H1 (cell line): ENCODE data around the gene CD163. TPM values are rescaled to one million over a fixed set of nuclear protein-coding genes. Genes with fewer than 3 reads are reported as not detected.

Experiments used
- CTCF ChIA-PET: fragments of 300-600 bp; sonication (Branson Sonifier 250); formaldehyde crosslinking; loops from one replicate; lab custom pipeline; 2021; ENCODE audit not compliant: partially characterized antibody; lab: Charles Lee
- POLR2A ChIA-PET: fragments of 300-600 bp; sonication (Branson Sonifier 250); formaldehyde crosslinking; loops from one replicate; lab custom pipeline; 2021; ENCODE audit warnings: inconsistent platforms; ENCODE audit not compliant: partially characterized antibody; lab: Charles Lee
- DNase-seq, 2 experiments: peaks; one replicate each; pipeline versions ENCODE4 v3.0.0 to v3.0.0-alpha.2; 2010 to 2022; ENCODE audit warnings: low spot score in 2 of 2, low read depth in 1 of 2, mixed read lengths in 1 of 2
- FAIRE-seq: peaks from 2 replicates; lab custom pipeline; 2011; peaks lifted over from hg19 to GRCh38; lab: Jason Lieb, UNC
- H2AFZ ChIP-seq: 2 replicates; pipeline ENCODE4 v1.8.1; 2012; ENCODE audit warnings: low read length, inconsistent platforms
- H2AK5ac ChIP-seq: 2 replicates; pipeline ENCODE4 v1.6.1; 2013; ENCODE audit warnings: low read depth, low read length
- H2BK120ac ChIP-seq: replicated peaks from 2 replicates; pipeline ENCODE3; 2013; ENCODE audit warnings: low read depth, low read length, inconsistent platforms
- H2BK12ac ChIP-seq: 2 replicates; pipeline ENCODE4 v1.6.1; 2013; ENCODE audit warnings: low read depth, low read length
- H2BK15ac ChIP-seq: 2 replicates; pipeline ENCODE4 v1.6.1; 2013; ENCODE audit warnings: low read length
- H2BK20ac ChIP-seq: 2 replicates; pipeline ENCODE4 v1.6.1; 2013; ENCODE audit warnings: low read length
- H2BK5ac ChIP-seq: 2 replicates; pipeline ENCODE4 v1.6.1; 2013; ENCODE audit warnings: low read depth, low read length
- H3K14ac ChIP-seq: 2 replicates; pipeline ENCODE4 v1.6.1; 2013; ENCODE audit warnings: inconsistent platforms; ENCODE audit not compliant: insufficient read length
- H3K18ac ChIP-seq: 2 replicates; pipeline ENCODE4 v1.6.1; 2013; ENCODE audit warnings: low read length; ENCODE audit errors: extremely low read depth
- H3K23ac ChIP-seq: 2 replicates; pipeline ENCODE4 v1.6.1; 2013; ENCODE audit warnings: inconsistent platforms; ENCODE audit not compliant: insufficient read length
- H3K23me2 ChIP-seq: 2 replicates; pipeline ENCODE4 v1.6.1; 2013; ENCODE audit warnings: low read depth, low read length
- H3K27ac ChIP-seq: 2 replicates; pipeline ENCODE4 v1.6.1; 2011; ENCODE audit warnings: low read depth, low read length, inconsistent platforms
- H3K27me3 ChIP-seq, 4 experiments: replicated peaks in 1 of 4; 1 replicate in 1 of 4; 2 replicates in 3 of 4; pipeline versions ENCODE4 v1.6.1 to v1.8.1; 2011 to 2013; ENCODE audit warnings: low read length in 3 of 4, mild to moderate bottlenecking in 3 of 4, inconsistent platforms in 2 of 4, mixed read lengths in 2 of 4, moderate library complexity in 1 of 4; ENCODE audit not compliant: control insufficient read depth in 3 of 4, insufficient read depth in 3 of 4; ENCODE audit errors: extremely low read depth in 1 of 4
- H3K36me3 ChIP-seq, 4 experiments: 2 replicates each; pipeline versions ENCODE4 v1.6.1 to v1.8.1; 2011 to 2013; ENCODE audit warnings: mild to moderate bottlenecking in 4 of 4, low read length in 3 of 4, moderate library complexity in 2 of 4, control low read depth in 1 of 4, inconsistent platforms in 1 of 4; ENCODE audit not compliant: insufficient read depth in 4 of 4, control insufficient read depth in 2 of 4
- H3K4ac ChIP-seq: replicated peaks from 2 replicates; pipeline ENCODE3; 2013; ENCODE audit warnings: low read length, low read depth, mixed read lengths, inconsistent platforms; ENCODE audit not compliant: insufficient read length
- H3K4me1 ChIP-seq, 4 experiments: replicated peaks in 1 of 4; 1 replicate in 1 of 4; 2 replicates in 3 of 4; pipeline versions ENCODE4 v1.6.1 to v1.8.1; 2011 to 2013; ENCODE audit warnings: low read length in 3 of 4, inconsistent platforms in 2 of 4, mixed read lengths in 1 of 4; ENCODE audit not compliant: insufficient read depth in 4 of 4, control insufficient read depth in 3 of 4
- H3K4me2 ChIP-seq, 2 experiments: 2 replicates each; pipeline versions ENCODE4 v1.6.1 to v1.8.1; 2011 to 2013; ENCODE audit warnings: low read depth in 2 of 2, low read length in 2 of 2, control low read depth in 1 of 2, inconsistent platforms in 1 of 2, mild to moderate bottlenecking in 1 of 2; ENCODE audit not compliant: insufficient read depth in 1 of 2
- H3K4me3 ChIP-seq, 4 experiments: fragments of 200-600, 300-600 bp in 1 of 4; sonication (generic), shearing (Covaris generic), sonication (Bioruptor Twin) in 1 of 4; 2 replicates each; pipeline versions ENCODE4 v1.5.1 to v1.8.1; 2011 to 2016; ENCODE audit warnings: low read length in 4 of 4, low read depth in 3 of 4, control low read depth in 2 of 4, inconsistent platforms in 2 of 4, mild to moderate bottlenecking in 2 of 4, mixed read lengths in 1 of 4, moderate library complexity in 1 of 4; ENCODE audit not compliant: insufficient read depth in 2 of 4; ENCODE audit errors: extremely low read depth in 1 of 4
- H3K56ac ChIP-seq: replicated peaks from 2 replicates; pipeline ENCODE3; 2013; ENCODE audit warnings: low read depth, mild to moderate bottlenecking, mixed read lengths, low read length, inconsistent platforms; ENCODE audit not compliant: insufficient read length
- H3K79me1 ChIP-seq: 2 replicates; pipeline ENCODE4 v1.6.1; 2013; ENCODE audit warnings: low read depth, low read length, control low read depth
- H3K79me2 ChIP-seq, 2 experiments: 2 replicates each; pipeline versions ENCODE4 v1.6.1 to v1.8.1; 2012 to 2013; ENCODE audit warnings: low read length in 2 of 2, mild to moderate bottlenecking in 2 of 2, inconsistent platforms in 1 of 2; ENCODE audit not compliant: insufficient read depth in 2 of 2, control insufficient read depth in 1 of 2
- H3K9ac ChIP-seq, 4 experiments: replicated peaks in 1 of 4; 1 replicate in 1 of 4; 2 replicates in 3 of 4; pipeline versions ENCODE4 v1.6.1 to v1.8.1; 2011 to 2013; ENCODE audit warnings: low read depth in 3 of 4, low read length in 3 of 4, control low read depth in 2 of 4, mild to moderate bottlenecking in 2 of 4, moderate library complexity in 2 of 4, inconsistent platforms in 1 of 4; ENCODE audit errors: extremely low read depth in 1 of 4
- H3K9me3 ChIP-seq, 2 experiments: 2 replicates each; pipeline versions ENCODE4 v1.6.1 to v1.8.1; 2012 to 2013; ENCODE audit warnings: mild to moderate bottlenecking in 2 of 2, moderate library complexity in 2 of 2, control low read depth in 1 of 2, inconsistent platforms in 1 of 2, low read depth in 1 of 2, low read length in 1 of 2, mixed read lengths in 1 of 2; ENCODE audit not compliant: insufficient read depth in 2 of 2
- H4K20me1 ChIP-seq, 2 experiments: replicated peaks in 1 of 2; 2 replicates each; pipeline versions ENCODE3 to v1.8.1; 2011 to 2013; ENCODE audit warnings: inconsistent platforms in 2 of 2, low read length in 2 of 2, mild to moderate bottlenecking in 1 of 2; ENCODE audit not compliant: insufficient read depth in 2 of 2, control insufficient read depth in 1 of 2
- H4K5ac ChIP-seq: 2 replicates; pipeline ENCODE4 v1.6.1; 2013; ENCODE audit warnings: low read length, low read depth, mixed read lengths, inconsistent platforms; ENCODE audit not compliant: insufficient read length
- H4K8ac ChIP-seq: 2 replicates; pipeline ENCODE4 v1.8.0; 2013; ENCODE audit warnings: mild to moderate bottlenecking, moderate library complexity, low read length, inconsistent platforms; ENCODE audit not compliant: insufficient read depth; ENCODE audit errors: extremely low read depth
- H4K91ac ChIP-seq: replicated peaks from 2 replicates; pipeline ENCODE3; 2013; ENCODE audit warnings: low read length, mixed read lengths, inconsistent platforms; ENCODE audit not compliant: insufficient read length
- WGBS, 2 experiments: shearing (Covaris generic) in 1 of 2; methylation state at CpG; one replicate each; pipeline versions ENCODE4 v1.1.6 to v1.1.7; 2013 to 2015; ENCODE audit warnings: low lambda C conversion rate in 2 of 2, mixed read lengths in 2 of 2, inconsistent platforms in 1 of 2, low coverage in 1 of 2, missing lambda C conversion rate in 1 of 2; ENCODE audit not compliant: insufficient replicate concordance in 2 of 2, insufficient coverage in 1 of 2, insufficient read length in 1 of 2; ENCODE audit errors: extremely low coverage in 1 of 2, missing lambda C conversion rate in 1 of 2; 5-methylcytosine and 5-hydroxymethylcytosine counted together
- polyA plus RNA-seq, 7 experiments: library from polyadenylated mRNA; depleted of rRNA in 3 of 7; stranded (reverse) in 5 of 7; unstranded in 2 of 7; fragments of >200 nt in 5 of 7; fragments of 200-250 nt in 2 of 7; gene quantifications; 1 replicate in 5 of 7; 2 replicates in 1 of 7; 4 replicates in 1 of 7; pipeline versions ENCODE4 v1.2.1 to v1.2.3, GENCODE V29; 2011 to 2013; ENCODE audit warnings: missing spikeins in 2 of 7, mixed read lengths in 2 of 7
- total RNA-seq: library from RNA; stranded (reverse); fragmentation: NEBNext Ultra II Directional; extraction: Animal tissue kit (Norgen Biotek cat#: 25700); gene quantifications from 2 replicates; pipeline ENCODE4 v1.2.1, GENCODE V29; 2021
- TF ChIP-seq, protein P1 (sequence below): IDR thresholded peaks from 2 replicates; pipeline ENCODE4 v1.6.1; 2012; ENCODE audit warnings: low read length, inconsistent platforms

The CD163 gene
- total and polyA plus RNA-seq, 2 of the 8 experiments (the other 6 are each of a cell fraction or from before 2014, with no cell fraction given): 0.02 TPM; not detected in 1

GRCh38 chr12:7479771-7480170 lies 23.8 kb downstream of the CD163 start:
- Histone ChIP-seq H3K36me3 (no peaks in the 10 kb centered on the region), H4K20me1 (no peaks in the 10 kb centered on the region), H3K79me2 (no peaks in the 10 kb centered on the region), H4K91ac (no peak overlapping the region), H3K23me2 (no peaks in the 10 kb centered on the region), H3K27me3 (no peaks in the 10 kb centered on the region), H3K4ac (no peak overlapping the region), H3K27ac (no peak overlapping the region), H3K4me1 (no peaks in the 10 kb centered on the region), H3K23ac (no peak overlapping the region), H3K4me3 (no peak overlapping the region), H4K8ac (no peak overlapping the region), H2AK5ac (no peak overlapping the region), H3K56ac (no peak overlapping the region), H3K9ac (no peak overlapping the region), H3K79me1 (no peaks in the 10 kb centered on the region), H3K4me2 (no peak overlapping the region), H2BK15ac (no peak overlapping the region), H2BK20ac (no peak overlapping the region), H3K14ac (no peak overlapping the region), H2BK12ac (no peak overlapping the region), H2AFZ (no peak overlapping the region), H4K5ac (no peak overlapping the region), H3K18ac (no peak overlapping the region), H2BK120ac (no peak overlapping the region), H2BK5ac (no peak overlapping the region), H3K9me3 (0 out of 4 replicates have a peak, but pooled peaks cover 0 to 4% of the 10 kb centered on the region in 2 experiments)
- 67% methylated on average over 1 of the region's 1 CpG; no CpG with 5 or more reads in 1 of the 2 experiments for WGBS, 2 experiments
- ChIA-PET POLR2A (no interaction called here), CTCF (interaction anchor here (0.5 to 1.9 kb wide), 3 partner anchors 19 to 357 kb away, joined by 3 to 5 read pairs (median 3); no protein-coding TSS in a partner anchor)
- FAIRE-seq (no peak), DNase-seq (no peak)
- TF ChIP-seq, protein P1, sequence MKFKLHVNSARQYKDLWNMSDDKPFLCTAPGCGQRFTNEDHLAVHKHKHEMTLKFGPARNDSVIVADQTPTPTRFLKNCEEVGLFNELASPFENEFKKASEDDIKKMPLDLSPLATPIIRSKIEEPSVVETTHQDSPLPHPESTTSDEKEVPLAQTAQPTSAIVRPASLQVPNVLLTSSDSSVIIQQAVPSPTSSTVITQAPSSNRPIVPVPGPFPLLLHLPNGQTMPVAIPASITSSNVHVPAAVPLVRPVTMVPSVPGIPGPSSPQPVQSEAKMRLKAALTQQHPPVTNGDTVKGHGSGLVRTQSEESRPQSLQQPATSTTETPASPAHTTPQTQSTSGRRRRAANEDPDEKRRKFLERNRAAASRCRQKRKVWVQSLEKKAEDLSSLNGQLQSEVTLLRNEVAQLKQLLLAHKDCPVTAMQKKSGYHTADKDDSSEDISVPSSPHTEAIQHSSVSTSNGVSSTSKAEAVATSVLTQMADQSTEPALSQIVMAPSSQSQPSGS: no peak
